Lung microvascular endothelial cell (primary cell): ENCODE results near the gene PIK3CB. TPM values are rescaled to one million over a fixed set of nuclear protein-coding genes. Genes with fewer than 3 reads are reported as not detected.
"Not testable (repeated sequence)": the region's sequence is repeated elsewhere in the genome, so short reads cannot be mapped to it uniquely, and the experiment has no call there.

ENCODE experiments used
- DNase-seq, 2 donors: peaks; one replicate each; pipeline versions ENCODE4 v3.0.0 to v3.0.0-alpha.2; 2010; ENCODE audit warnings: low read depth in 2 of 2
- total RNA-seq: library from RNA; depleted of rRNA; stranded (reverse); fragments of >200 nt; gene quantifications from 2 replicates; pipeline ENCODE4 v1.2.1, GENCODE V29; 2014

Gene PIK3CB
- total RNA-seq, 1 donor from 2014 or later = 11.5 TPM

DNA sequence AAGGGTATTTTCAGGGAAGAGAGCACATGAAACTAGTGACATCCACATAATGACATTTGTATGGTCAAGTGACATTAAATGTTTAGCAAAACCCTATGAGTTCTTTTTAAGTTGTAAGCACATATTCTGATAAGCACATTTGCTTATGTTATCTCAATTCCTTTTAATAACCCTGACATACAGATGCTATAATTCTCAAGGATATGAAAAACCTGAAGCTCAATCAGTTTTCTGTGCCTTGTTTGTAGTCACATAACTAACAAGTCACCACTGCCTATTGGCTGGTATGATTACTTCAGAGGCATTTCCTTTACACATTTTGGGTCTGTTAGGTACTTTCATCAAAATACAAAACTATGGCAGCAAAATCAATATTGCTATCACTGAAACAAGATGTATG lies 152.1 kb downstream of the PIK3CB start:
- DNase-seq = no peak

DNA sequence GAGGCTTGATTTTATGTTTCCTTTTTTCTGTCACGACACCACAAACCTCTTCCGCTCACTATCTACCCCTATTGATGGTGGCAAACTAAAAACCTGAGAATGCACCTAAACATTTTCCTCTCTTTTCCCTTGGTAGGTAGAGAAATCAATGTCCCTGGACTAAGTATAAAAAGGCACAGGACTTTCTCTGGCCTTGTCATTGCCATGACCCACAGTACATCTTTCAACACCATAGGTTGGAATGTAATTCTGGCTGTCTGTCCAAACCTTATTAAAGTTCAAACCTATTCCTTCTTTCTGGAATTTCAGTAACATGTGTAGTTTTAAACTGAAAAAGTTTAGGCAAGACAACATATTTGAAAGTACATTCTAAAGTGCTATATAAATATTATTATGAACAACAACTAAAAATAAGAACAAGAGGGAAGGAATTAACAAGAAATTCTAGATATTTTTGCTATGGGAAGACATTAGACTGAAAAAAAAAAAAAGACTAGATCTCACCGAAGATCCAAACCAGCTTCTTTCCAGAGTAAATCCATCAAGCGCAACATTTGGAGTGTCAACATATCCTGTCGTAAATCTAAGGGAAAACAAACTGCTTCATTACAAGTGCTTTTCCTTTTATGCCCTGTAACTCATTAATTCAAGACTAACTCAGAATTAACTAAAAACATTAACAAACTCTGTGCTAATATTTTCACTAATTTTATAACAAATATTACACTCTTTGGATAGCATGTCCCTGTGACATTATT lies 153.1 kb downstream of the PIK3CB start:
- DNase-seq = peak in 1 of 2 donors; percentile 35

DNA sequence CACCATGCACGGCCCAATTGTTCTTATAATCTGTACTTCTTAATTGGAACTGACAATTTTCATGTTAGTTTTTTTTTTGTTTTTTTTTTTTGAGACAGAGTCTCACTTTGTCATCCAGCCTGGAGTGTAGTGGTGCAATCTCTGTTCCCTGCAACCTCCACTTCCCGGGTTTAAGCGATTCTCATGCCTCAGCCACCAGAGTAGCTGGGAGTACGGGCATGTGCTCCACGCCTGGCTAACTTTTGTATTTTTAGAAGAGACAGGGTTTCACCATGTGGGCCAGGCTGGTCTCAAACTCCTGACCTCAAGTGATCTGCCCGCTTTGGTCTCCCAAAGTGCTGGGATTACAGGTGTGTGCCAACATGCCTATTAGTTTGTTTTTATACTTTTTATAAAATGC lies 153.8 kb downstream of the PIK3CB start:
- not testable (repeated sequence) for DNase-seq

DNA sequence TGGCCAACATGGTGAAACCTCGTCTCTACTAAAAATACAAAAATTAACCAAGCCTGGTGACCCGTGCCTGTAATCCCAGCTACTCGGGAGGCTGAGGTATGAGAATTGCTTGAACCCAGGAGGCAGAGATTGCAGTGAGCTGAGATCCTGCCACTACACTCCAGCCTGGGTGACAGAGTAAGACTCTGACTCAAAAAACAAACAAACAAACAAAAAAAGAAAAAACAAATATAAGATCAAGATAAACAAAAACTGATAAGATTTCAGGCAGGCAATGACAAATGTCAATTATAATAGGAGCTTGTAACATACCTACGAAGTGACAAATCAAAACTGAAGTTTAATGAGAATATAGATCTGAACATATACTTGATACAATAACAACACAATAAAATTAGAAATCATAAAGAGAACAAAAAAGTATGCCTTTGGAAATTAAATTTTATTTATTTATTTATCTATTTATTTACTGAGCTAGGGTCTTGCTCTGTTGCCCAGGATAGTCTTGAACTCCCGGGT lies 155.8 kb downstream of the PIK3CB start:
- DNase-seq = no peak

DNA sequence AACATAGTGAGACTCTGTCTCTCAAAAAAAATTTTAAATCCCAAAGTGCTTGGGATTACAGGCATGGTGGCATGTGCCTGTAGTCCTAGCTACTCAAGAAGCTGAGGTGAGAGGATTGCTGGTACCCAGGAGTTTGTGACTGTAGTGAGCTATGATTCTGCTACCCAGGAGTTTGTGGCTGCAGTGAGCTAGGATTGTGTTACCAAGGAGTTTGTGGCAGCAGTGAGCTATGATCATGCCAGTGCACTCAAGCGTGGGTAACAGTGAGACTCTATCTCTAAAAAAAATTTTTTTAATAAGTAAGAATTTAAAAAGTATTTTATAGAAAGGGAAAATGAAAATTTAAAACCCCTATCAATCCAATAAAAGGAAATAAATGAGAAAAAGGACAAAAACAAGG lies 156.6 kb downstream of the PIK3CB start:
- no peak for DNase-seq

DNA sequence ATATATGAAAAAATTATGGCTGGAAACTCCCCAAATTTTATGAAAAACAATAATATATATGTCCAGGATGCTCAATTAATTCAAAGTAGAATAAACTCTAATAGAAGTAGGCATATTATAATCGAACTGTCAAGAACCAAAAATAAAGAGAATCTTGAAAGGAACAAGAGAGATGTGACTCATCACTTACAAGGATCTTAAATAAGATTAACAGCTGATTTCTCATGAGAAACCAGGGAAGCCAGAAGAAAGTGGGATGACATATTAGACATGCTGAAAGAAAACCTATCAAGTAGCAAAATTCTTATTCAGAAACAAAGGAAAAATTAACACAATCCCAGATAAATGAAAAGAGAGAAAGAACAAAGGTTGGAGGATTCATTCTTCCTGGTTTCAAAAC lies 159.3 kb downstream of the PIK3CB start:
- DNase-seq = peak in 1 of 2 donors; percentile 20

DNA sequence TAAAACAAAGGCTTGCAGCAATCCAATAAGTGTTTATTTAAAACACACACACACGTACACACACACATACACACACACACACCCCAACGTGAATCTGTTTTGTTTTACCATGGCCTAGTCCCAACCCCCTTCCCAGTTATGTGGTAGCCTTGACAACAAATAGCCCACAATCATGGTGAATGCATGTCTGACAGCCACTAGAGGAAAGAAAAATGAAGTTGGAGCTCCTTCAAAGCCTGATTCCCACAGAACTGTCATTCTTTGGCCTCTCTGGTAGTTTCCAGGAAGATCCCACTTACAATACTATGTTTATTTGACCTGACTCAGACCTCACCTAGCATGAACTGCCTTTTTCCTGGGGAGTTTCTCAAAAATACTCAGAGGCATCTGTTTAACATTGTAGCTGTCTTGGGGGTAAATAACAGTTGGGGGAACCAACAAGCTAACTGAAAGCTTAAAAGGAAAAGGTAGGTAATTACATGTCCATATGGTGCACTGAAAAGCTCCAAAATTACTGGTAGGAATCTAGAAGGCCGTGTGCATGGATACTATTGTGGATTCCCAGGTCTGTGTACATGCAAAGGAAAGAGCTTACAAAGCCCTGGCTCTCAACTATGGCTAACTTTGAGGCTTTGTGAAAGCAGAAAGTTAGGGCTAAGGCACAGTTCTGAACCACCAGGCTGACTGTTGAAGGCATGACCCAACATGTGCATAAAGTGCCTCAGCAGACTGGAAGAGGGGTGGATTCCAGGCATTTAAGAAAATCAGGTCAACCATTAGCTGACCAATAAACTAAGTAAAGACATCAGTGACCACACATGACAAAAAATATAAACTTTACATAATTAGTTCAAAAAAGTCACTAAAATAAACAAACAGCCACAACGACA lies 160.8 kb downstream of the PIK3CB start:
- DNase-seq = peak; percentile 60 to 93

DNA sequence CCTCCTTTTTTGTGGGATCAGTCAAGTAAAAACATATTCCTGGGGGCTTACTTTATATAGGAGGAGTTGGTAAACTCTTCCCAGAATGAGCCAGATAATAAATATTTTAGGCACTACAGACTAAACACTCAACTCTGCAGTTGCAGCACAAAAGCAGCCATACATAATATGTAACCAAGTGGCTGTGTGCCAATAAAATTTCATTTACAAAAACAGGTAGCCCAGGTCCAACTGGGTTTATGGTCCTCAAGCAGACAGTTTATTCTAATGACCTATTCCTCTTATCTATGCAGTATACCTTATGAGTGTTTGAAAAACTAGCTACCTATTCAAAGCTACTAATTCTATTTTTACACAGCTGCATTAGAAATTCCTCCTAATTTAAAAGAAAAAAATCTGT lies 164.3 kb downstream of the PIK3CB start:
- peak in 1 of 2 donors; percentile 23 for DNase-seq

DNA sequence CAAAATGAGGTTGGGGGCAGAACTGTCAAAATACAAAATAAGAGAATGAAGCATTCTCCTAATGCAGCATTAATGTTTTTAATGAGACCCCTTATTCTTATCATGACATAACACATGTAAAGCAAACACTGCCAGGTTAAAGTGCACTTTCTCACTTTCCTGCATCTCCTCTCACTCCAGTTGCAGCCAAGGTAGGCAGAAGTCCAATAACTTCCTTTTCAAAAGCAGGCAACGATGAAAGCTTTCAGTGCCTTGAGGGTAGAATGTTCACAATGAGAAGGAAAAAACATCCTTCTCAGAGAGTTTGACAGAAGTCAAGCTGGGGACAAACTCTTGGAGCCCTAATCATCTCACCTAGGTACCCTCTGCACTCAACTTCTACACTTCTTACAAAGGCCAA lies 166.6 kb downstream of the PIK3CB start:
- peak in 1 of 2 donors; percentile 53 for DNase-seq

DNA sequence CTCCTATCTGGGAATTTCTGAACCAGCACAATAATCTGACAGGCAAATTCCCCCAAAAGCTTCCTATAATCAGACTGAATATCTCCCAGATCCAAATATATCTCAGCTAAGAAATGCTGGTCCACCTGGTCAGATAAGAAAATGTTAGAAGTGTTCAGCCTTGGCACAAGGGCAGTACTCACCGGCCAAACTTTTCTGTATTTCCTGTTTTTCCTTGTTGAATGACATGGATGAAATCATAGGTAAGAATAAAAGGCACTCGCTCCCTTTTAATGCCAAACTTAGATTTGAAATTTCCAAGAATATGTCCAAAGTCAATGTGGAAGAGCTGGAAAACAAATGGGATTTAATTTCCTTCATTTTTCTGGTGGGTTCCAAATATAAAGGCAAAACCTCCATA lies 177.2 kb downstream of the PIK3CB start:
- peak in 1 of 2 donors; percentile 50 for DNase-seq

DNA sequence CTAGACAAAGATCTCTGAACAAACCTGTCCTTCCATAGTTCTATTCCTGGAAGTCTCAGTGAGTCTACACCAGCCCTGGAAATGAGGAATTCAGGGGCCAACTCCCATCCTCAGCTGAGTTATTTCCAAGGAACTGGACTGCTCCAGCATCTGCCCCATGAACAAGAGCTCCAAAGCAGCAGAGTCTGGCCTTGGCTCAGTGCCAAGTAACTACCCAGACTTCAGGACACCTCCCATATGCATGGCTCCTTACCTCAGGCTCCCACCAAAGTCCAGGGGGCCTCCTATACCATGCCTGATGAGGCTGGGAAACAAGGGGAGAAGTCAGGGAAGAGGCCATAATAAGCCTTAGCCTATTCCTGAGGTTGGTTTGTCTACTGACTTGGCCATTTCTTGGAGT lies 181.2 kb downstream of the PIK3CB start:
- DNase-seq = peak in 1 of 2 donors; percentile 7

DNA sequence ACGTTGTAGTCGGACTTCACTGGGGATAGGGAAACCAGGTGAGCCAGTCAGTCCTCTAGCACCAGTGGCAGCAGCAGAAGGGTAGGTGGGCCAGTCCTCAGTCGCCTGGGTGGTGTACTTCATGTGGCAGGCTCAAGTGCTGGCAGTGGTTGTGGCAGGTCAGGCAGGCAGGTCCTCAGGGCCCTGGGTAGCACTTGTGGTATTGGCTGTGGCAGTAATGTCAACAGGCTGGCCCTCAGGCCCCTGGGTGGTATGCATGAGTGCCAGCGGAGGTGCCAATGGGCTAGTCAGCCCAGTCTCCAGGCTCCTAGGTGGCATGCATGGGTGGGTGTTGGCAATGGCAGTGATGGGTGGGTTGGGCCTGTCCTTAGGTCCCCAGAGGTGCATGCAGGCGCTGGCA lies 185.6 kb downstream of the PIK3CB start:
- no peak for DNase-seq

DNA sequence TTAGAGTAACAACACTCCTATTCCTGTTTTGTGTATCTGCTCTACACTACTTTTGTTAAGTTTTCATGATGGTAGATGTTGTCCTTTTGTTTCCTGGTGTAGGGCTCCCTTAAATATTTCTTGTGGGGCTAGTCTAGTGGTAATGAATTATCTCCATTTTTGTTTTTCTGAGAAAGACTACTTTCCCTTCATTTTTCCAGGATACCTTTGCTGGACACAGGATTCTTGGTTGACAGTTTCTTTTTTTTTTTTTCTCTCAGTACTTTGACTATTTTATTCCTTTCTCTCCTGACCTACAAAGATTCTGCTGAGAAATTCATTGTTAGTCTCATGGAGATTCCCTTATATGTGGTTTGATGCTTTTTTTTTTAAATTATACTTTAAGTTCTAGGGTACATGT lies 188.2 kb downstream of the PIK3CB start:
- DNase-seq = no peak

DNA sequence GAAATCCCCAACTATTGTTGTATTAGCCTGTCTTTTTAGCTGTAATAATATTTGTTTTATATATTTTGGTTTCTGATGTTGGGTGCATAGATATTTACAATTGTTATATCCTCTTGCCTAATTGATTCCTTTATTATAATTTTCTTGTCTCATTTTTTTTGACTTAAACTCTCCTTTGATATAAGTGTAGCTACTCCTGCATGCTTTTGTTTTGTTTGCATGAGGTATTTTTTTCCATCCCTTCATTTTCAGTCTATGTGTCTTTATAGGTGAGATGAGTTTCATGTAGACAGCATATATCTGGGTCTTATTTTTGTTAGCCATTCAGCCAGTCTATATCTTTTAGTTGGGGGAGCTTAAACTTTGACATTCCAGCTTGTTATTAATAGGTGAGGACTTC lies 188.7 kb downstream of the PIK3CB start:
- DNase-seq = no peak

DNA sequence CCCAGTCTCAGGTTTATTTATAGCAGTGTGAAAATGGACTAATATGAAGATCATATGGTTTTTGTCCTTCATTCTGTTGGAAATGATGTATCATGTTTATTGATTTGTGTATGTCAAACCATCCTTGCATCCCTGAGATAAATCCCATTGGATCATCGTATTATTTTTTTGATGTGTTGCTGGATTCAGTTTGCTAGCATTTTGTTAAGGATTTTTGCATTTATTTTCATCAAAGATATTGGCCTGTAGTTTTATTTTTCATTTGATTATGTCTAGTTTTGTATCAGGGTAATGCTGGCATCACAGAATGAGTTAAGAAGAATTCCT lies 191.8 kb downstream of the PIK3CB start:
- DNase-seq = no peak

DNA sequence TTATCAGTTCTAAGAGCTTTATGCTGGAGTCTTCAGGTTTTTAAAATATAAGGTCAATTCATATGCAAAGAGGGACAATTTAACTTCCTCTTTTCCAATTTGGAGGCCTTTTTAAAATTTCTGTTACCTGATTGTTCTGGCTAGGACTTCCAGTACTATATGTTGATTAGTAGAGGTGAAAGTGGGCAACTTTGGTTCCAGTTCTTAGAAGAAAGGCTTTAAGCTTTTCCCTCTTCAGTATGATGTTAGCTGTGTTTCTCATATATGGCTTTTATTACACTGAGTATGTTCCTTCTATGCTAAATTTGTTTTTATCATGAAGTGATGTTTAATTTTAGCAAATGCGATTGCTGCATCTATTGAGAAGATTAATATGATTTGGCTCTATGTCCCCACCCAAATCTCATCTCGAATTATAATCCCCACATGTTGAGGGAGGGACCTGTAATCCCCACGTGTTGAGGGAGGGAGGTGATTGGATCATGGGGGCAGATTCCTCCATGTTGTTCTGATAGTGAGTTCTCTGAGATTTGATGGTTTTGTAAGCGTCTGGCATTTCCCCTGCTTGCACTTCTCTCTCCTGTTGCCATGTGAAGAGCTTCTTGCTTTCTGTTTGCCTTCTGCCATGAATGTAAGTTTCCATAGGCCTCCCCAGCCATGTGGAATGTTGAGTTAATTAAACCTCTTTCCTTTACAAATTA lies 192.4 kb downstream of the PIK3CB start:
- no peak for DNase-seq

DNA sequence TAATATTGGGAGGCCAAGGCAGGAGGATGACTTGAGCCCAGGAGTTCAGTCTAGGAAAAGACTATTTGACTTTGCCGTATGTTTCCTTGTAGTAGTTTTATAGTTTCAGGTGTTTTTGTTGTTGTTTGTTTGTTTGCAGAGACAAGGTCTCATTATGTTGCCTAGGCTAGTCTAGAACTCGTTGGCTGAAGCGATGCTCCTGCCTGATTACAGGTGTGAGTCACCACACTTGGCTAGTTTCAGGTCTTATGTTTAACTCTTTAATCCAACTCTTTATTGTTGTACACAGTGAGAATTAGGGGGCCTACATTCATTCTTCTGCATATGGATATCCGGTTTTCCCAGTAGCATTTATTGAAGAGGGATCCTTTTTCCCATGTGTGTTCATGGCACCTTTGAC lies 194.2 kb downstream of the PIK3CB start:
- DNase-seq = no peak

DNA sequence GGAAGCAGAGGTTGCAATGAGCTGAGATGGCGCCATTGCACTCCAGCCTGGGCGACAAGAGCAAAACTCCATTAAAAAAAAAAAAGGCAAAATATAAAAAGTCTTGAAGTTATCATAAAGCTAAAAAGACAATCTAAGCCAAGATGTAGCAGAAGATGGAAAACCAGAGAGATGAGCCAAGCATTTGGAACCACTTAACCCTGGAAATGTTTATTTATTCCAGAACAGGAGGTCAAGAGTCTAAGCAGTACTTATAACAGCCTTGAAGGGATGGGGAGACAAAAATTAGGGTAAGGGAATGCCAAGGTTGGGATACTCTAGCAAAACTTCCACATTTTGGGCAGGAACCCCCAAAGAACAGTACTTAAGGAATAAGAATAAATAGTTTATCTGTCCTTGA lies 196.1 kb downstream of the PIK3CB start:
- no peak for DNase-seq

DNA sequence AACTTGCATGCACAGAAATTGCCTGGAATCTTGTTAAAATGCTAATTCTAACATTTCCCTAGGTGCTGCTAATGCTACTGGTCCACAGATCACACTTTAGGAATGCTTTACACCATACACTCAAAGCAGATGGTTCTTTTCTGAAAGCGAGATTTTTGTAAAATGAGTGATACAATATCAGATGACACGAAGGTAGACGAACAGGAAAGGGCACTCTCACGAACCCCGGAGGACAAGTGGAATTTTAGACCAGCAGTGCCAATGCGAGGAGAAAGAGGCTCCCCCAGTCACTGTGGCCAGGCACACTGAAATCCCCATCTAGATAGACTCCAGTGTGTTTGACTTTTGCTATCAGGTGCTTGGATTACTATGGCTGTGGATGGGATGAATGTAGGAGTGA lies 205.2 kb downstream of the PIK3CB start:
- DNase-seq = no peak

DNA sequence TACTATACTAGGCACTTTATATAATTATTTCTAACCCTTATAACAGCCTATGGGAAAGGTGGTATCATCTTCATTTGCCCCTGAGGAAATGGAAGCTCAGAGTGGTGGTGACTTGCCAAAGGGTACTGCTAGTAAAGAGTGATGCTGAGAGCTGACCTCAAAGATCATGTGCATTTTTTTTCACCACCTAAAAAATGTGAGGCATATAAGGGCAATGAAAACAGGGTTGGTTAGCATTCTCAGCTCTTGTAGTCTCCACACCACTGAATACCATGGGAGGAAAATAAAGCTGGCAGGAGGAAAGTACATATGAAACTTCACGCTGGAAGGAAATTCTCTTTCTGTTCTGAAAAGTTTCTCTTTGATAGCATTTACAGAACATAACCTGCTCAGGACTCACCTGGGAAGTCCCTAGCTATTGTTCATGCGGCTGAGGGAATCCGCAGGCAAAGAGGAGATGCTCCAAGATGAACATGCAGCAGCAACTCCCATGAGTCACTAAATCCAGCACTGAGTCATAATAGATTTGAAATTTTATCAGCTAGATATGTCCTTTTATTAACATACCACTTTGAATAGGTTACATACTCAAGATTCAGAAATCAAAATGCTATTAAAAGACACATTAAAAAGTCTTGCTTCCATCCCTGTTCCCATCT lies 208.9 kb downstream of the PIK3CB start:
- DNase-seq = peak in 1 of 2 donors; percentile 48

DNA sequence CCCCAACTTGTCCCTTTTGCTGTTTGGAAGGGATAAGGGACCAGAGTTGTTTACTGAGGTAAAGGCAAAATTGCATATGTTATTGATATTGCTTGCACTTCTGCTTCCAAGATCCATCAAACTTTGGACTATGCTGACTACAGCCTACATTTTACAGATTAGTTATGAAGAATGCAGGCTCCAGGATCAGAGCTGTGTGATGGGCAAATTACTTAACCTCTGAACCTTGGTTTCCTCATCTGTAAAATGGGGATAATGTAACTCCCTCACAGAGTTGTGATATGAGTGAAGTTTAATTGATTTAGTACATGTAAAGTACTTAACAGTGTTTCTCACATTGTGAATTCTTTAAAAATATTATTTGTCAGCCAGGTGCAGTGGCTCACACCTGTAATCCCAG lies 210.2 kb downstream of the PIK3CB start:
- no peak for DNase-seq

DNA sequence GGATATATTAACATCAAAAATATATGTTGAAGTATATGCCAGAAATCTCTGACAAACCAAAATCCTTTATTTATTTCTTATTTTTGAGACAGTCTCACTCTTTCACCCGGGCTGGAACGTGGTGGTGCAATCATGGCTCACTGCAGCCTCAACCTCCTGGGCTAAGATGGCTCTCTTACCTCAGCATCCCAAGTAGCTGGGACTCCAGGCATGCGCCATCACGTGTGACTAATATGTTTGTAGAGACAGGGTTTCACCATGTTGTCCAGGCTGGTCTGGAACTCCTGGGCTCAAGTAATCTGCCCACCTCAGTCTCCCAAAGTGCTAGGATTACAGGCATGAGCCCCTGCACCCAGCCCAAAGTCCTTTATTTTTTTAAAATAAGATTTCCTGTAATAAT lies 214.3 kb downstream of the PIK3CB start:
- no peak for DNase-seq
